ENCODE results near the gene TAOK3.
A peak's percentile ranks its signal among the peaks of the same experiment; 100 is the strongest.
"Not testable (repeated sequence)": the region's sequence is repeated elsewhere in the genome, so short reads cannot be mapped to it uniquely, and the experiment has no call there.

TAOK3 gene

DNA sequence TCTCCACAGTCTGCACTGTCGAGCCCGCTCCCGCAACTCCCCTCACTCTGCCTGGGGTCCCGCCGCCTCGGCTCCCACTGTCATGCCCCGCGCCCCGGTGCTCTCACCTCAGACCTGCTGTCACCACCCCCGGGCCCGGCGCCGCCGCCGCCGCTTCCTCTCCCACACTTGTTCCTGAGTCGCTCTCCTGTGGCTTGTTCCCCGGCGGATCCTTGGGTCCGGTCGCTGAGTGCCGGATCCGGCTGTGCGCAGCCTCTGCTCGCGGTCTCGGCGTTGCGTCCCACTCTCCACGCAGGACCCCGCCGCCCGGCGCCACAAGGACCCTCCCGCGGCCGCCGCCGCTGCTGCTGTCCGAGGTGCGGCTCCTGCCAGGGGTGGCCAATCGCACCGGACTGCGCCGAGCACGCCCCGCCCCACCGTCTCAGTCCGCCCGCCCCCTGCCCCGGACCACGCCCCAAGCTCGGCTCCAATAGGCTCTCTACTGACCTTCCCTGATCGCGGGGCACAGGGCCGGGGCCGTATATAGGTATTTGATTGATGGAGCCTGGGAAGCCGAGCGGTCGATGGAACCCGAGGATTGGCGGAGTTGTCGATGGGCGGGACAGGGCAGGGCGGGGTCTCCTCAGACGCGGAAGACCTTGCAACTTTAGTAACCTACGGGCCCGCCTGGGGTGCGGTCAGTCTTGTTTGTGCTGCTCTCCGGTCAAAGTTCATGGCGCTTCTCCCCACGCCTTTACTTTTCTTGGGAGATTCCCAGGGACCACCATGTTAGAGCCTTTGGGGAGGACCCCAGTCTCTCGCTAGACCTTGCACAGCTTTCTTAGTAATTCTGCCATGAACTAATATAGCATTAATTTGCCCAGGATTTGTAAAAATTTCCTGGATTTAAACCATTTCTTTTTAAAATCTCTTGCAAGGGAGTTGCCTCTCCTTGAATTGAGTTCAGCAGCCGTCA is at the start of gene TAOK3:
Gene TAOK3 (minus strand): TSS at position 367 of the 955 bp plus-strand sequence. CDS start 117,340 bp downstream, outside the sequence.
- peak; percentile 100 for DNase-seq

DNA sequence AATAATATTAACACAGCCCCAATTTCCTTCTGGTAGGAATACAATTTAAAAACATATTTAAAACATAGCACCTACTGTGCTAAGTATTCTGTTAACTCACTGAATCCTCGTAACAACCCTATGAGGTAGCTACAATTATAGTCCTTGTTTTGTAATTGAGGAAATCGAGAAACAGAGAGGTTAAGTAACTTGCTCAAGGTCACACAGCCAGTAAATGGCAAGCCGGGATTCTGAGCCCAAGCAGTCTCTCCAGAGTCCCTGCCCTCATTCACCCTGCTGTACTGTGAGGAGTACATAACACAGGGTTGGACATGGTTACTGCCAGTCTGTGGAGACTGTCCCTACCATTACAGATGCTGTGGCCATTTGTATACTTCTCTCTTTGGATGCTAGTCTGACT is 48.0 kb upstream of the TAOK3 start:
- DNase-seq = no peak

DNA sequence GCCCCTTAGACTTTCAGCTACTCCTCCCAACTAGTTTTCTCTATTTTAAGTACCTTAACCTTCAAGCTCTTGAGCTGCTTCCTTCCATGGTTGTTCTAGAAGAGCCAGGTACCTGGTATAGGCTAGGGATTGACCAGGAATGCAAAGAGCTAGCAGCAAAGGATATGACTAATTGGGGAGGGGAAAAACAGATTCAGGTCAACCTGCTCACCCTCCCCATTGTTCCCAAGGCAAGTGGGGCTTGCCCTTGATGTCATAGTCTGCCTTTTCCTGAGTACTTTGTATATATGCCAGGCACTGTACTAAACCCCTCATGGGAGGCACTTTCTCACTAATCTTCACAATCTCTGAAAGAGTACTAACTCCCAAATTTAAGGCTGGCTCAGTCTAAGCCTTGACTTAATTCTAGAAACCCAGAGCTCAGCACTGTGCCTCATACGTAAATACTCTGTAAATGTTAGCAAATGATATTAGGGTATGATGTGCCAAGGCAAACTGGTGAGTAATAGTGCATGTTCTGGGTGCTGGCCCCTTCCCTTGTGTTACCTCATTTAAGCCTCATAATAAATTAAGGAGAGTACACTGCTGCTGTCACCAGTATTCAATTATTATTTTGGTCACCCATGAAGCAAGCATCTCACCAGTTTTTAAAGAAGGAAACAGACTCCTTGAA is 45.8 kb upstream of the TAOK3 start:
- no peak for DNase-seq

DNA sequence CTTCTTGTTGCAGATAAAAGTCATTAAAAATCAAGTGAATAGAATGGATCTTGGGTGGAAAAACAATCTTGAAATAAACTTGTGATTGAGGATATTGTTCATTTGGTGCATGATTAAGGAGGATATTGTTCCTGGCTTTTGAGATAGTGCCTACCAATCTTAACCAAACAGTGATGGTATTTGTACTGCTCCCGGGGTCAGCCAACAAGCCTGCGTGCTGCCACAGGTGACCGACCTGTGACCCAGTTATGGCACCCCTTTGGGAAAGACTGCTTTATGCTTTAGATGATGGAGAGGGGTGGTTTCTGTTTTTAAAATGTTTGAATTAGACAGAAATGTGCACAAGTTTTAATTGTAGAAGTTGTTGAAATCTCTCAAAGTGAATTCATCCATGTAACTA is 45.2 kb upstream of the TAOK3 start:
- no peak for DNase-seq

DNA sequence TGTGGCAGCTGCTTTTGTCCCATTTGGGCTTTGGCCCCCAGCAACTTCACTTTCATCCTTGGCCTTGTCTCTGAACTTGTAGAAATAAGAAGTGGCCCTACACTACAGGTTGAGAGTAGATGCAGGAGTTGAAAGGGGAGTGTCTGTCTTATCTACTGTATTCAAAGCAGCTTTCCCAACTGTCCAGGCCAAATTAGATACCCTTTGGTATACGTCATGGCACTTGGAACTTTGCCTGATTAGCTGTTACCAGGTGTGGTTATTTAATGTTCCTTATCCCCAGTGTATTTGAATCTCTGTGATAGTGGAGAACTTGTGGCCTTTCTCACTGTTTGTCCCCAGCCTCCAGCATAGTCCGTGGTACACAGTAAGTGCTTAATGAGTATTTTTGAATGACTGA is 37.1 kb upstream of the TAOK3 start:
- DNase-seq = no peak

DNA sequence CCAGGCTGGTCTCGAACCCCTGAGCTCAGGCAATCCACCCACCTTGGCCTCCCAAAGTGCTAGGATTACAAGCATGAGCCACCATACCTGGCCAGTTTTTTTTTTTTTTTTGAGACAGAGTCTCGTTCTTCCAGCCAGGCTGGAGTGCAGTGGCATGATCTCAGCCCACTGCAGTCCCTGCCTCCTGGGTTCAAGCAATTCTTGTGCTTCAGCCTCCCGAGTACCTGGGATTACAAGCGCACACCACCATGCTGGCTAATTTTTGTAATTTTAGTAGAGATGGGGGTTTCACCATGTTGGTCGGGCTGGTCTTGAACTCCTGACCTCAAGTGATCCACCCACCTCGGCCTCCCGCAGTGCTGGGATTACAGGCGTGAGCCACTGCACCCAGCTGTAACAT is 35.5 kb upstream of the TAOK3 start:
- not testable (repeated sequence) for DNase-seq

DNA sequence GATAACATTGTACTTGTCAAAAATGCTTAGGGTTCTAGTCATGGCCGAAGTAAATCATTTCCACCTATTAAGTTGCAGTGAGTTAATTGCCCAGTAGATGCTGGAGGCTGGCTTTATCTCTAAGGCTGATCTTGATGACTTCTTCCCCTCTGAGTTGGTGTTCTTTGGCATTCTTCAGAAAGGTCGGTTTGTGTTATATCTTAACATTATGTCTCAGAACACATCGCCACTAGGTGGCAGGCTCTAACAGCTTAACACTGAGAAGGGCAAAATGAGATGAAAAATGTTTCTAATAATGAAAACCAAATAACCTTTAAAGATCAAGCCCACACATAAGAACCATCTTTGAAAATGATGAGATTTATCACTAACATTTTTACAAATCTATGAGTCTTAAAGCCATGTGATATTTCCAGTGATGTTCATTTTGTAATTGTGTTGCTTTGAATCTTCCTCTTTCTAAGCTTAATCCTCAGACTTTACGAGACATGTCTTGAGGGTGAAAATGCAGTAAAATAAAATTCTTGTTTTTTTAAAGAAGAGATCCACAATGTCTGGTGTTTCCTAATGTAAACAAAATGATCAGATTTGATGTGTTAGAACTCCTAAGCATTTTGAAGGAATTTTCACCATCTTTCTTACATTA is 32.3 kb upstream of the TAOK3 start:
- DNase-seq = peak; percentile 83

DNA sequence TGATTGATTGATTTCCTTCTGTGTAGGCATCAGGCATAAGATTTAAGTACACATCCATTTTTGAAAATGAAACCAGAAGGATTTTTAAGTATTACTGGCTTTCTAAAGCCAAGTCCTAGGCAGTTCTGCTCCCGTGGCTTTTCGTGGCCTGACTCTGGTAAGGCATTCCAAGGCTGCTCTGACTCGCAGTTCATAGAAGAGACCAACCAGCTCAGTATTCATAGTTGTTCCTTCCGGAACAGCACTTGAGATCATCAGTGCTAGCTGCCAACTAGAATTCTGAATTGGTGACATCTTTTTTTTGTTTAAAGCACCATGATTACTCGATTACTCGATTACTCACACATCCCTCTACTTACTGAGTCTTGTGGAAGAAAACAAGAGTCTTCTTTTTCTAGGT is 29.5 kb upstream of the TAOK3 start:
- DNase-seq = no peak

DNA sequence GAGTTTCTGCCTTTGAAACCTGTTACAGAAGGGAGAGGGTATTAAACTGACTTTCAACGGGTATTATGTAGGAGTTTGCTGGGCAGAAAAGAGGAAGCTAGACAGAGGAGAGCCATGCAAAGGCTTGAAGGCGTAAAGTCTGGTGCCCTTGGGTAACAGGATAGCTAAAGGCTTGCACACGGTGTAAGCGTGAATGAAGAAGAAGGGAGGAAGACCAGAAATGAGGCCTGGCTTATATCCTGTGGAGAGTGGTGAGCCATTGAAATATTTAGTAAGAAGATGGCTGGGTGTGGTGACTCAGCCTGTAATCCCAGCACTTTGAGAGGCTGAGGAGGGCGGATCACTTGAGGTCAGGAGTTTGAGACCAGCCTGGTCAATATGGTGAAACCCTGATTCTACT is 26.2 kb upstream of the TAOK3 start:
- no peak for DNase-seq

DNA sequence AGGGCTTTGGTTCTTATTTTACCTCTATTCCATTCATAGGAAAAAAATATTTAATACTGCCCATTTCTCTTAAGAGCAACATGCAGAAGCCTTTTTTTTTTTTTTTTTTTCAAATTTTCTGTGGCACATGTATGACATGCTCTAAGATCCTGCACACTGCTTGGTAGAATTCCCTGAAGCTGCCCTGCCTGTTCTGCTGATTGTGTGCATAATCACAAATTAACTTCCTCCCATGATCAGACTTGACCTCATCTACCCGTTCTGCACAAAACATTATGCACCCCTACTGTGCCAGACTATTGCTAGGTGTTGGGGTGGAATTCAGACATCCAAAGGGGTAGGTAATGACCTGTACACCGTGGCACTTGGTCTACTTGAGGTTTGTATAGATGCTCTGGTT is 25.8 kb upstream of the TAOK3 start:
- no peak for DNase-seq

DNA sequence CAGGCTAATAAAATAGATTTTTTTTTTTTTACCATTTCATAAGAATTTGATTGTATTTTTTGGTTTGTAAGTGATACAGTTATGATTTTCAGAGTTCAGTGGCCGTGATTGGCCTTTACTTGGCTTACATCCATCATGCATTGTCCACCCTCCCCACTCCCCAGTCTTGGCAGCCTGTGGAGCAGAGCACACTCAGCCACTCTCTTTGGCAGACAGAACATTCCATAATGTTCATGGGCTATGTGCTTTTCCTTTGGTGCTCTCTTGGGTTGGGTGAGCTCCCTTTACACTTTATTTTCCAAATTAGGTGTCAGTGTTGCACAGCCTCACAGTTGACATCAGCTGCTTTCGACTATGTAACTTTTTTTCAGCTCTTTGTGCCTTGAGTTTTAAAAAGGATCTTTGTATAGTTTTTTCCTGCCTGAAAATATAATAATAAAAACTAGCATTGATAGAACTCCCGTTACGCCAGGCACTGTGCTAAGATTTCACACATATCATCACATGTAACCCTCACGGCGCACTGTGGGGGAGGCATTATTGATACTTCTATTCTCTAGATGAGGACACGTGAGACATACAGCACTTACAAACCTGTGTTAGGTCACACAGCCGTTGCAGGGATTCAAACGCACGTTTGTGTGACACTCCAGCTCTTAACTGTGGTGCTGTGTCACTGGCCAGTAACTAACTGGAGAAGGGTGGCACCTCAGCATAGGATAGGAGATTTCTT is 25.2 kb upstream of the TAOK3 start:
- DNase-seq = no peak

DNA sequence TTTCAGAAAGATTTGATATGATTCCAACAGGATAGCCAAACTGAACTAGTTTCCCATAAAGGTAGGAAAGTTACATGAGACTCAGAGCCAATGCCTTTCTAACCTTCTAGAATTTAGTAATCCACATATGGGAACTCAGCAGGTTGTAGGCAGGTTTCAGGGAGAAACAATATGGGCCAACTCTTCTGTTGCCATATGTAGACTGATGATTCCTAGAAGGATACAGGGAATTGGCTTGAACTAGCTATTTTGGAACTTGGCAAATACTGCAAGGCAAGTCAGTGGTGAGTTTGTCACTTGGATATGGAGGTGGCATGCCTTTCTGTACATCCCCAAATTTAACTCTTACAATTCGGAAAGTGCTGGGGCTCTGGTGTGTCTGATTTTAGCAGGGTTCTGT is 19.1 kb upstream of the TAOK3 start:
- DNase-seq = no peak

DNA sequence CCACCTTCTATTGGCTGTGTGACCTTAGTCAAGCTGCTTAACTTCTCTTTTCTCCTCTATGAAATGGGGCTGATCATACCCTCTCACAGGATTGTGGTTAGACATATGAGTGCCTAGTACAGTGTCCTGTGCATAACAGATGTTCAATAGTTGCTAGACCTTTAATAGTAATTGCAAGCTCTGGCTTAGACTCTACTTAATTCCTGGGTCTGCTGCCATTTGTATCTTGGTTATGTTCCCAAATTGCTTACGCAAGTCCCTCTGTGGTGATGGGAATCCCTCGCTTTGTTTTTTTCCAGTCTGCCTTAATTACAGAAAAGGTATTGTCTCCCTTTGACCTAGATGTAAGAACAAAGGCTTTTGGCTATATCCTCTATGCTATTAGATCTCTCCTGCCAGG is 18.7 kb upstream of the TAOK3 start:
- no peak for DNase-seq

DNA sequence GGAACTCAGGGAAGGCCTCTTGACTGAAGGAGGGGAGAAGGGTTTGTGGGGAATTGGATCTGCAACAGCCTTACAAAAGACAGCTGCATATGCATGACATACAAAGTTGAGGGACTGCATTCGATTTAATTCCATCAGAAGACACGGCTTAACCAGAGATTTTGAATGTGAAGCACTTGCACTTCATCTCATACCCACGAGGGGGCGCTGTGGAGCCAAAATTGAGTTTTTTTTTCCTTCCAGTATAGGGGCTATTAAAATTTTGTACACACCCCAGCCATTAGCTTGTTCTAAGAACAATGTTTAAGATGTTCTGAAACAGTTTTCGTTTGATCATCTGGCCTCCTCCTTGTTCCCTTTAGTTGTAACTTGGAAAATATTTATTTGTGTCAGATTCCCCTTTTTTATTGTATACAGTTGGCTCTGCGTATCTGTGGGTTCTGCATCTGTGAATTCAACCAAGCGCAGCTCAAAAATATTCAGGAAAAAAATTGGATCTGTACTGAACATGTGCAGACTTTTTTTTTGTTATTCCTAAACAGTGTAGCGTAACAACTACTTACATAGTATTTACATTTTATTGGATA is 5.3 kb upstream of the TAOK3 start:
- peak; percentile 80 for DNase-seq

DNA sequence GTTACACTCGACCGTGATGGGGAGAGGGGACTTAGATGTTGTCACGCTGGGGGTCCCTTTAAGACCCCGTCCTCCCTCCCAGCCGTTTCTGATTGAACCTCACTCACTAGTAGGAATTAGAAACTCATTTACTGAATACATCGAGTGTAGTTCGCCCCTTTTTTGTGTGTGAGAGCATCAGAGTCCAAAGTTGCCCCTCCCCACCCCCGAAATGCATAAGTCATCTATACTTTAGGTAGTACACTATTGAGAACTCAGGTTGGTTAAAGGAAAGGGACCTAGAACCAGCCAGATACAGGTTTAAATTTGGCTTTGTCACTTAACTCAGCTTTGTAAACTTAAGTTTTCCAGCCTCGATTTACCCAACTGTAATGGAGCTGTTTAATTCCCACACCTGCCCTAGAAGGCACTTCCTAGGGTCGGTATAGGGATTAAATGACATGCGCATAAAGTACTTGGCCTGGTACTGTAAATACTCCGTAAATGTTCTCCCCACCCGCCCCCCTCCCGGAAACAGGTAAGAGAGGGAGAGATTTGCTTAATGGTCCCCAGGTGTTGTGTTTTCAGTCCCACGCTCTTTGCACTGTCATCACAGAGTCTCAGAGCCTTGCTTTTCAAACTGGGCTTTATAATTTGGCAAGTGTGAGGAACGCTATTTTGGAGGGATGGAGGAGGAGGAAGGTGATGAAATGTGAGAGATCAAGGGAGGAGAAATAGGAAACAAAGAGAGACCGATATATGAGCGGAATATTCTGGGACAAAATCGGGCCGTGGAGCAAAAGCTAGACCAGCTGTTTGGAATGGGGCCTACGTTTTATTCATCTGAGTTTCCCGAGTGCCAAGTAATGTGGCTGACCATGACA is 4.5 kb upstream of the TAOK3 start:
- peak; percentile 82 for DNase-seq

DNA sequence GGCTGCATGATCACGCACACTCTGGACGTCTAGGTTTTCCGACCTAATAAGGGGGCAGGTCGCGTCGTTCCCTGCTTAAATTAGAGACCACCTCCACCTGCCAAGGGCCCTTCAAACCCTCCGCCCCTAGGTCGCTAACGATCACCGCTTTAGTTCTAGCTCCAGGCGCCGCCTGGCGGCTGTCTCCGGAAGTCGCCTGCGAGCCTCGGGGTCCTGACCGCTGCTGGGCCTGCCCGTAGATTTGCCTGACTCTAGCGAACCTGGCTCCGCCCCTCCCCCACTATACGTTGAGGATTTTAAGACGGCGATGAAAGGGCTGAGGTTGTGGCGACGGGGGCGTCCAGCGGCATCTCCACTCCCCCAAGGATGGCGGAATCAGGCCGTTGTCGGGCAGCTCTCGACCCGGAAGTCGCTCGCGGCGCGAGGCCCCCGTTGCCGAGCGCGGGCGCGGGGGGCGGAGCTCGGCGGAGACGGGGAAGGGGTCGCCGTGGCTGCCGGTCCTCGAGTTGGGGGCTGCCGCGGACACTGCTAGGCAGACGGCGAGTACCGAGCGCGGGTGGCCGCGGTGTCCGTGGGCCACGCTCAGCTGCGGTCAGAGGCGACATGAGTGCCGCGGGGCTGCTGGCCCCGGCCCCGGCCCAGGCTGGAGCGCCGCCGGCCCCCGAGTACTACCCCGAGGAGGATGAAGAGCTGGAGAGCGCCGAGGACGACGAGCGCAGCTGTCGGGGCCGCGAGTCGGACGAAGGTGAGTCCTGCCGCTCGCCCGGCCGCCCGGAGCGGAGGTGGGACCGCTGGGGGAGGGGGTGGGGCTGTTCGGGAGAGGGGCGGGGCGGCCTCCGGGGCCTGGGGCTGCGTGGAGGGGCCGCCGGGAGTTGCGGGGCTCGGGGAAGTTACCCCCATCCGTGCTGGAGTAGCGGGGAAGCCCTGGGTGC is 3.6 kb upstream of the TAOK3 start, which contains the start of gene SUDS3:
Gene SUDS3 (plus strand): TSS at position 467 of the 932 bp plus-strand sequence. CDS start 137 bp downstream, at position 604.
- peak; percentile 94 for DNase-seq

DNA sequence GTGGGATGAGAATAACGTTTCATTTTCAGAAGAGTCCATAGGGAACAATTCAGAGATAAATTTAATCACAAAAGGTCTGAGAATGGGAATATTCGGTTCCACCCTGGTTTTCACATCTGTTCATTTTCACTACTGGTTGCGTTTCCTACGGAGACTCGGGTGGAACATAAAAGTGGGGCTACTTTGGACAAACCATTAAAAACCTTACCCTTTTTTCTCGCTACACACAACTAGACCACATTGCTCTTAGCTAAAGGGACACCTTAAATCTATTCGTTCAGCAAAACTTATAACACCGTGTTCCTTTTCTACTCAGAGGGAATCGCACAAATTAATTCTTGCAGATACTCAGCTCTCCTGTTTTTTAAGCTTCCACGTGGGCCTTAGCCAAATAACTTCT is 2.6 kb upstream of the TAOK3 start:
- DNase-seq = peak; percentile 35

DNA sequence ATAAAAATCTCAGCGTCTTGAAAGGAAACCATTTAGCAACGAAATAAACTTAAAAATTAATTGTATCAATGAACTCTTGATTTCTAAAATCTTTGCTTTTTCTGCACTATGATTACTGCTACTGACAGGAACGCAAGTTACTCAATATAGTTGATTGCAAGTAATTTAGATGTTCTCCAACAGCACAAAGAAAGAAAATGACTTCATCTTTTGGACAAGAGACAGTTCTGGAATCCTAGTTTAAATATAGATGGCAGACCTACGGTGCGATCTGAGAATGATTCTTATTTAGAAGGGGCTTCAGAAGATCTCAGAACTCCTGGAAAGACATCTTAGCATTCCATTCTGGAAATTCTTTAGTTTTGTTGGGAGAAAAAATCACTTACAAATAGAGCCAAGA is 2.2 kb upstream of the TAOK3 start:
- DNase-seq = no peak

DNA sequence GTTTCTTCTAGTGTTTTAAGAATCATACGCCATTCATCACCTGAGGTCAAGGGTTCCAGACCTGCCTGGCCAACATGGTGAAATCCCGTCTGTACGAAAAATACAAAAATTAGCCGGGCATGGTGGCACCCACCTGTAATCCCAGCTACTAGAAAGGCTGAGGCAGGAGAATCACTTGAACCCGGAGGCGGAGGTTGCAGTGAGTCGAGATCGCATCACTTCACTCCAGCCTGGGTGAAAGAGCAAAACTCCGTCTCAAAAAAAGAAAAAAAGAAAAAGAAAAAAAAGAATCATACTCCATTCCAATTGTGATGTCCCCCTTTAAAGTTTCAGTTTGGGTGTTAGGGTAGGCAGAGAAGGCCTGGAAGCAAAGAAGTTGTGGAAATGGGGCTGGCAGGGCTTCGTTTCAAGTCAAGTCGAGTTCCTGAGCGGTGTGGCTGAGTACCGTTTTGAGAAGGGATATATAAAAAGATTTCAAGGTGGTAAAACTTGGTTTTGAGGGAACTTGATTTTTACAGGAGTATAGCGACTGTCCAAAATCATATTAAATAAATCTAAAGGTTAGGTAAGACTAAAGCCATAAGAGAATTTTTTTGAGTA is 1.5 kb upstream of the TAOK3 start:
- no peak for DNase-seq

DNA sequence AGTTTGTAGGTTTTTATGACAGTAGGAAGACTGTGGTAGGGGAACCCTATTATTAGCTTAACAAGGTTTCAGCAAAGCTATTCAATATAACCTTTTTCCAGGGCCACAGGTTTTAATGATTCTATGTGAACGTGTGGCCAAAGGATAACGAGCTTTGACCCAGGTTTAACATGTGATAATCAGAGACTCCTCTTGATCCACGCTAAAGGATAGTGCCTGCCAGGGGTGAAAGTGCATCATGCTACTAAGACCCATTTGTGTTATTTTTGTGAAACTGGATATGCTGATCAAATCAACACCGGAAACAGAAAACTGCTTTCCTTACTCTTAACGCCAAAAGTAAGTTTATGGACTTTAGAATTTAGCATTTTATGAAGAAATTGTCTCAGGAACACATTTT is 909 bp upstream of the TAOK3 start:
- no peak for DNase-seq

All from DMS53 (cell line).